Measurements from ENCODE around the gene GRIK3. TPM values are rescaled to one million over a fixed set of nuclear protein-coding genes. Genes with fewer than 3 reads are reported as not detected.

GRIK3 gene
- polyA plus RNA-seq, 1 donor (not counting 4 experiments of a cell fraction or from before 2014, with no cell fraction given): not detected

GRCh38 chr1:36797761-36798160 is 236.6 kb downstream of the GRIK3 start:
- TF ChIP-seq, protein P1, sequence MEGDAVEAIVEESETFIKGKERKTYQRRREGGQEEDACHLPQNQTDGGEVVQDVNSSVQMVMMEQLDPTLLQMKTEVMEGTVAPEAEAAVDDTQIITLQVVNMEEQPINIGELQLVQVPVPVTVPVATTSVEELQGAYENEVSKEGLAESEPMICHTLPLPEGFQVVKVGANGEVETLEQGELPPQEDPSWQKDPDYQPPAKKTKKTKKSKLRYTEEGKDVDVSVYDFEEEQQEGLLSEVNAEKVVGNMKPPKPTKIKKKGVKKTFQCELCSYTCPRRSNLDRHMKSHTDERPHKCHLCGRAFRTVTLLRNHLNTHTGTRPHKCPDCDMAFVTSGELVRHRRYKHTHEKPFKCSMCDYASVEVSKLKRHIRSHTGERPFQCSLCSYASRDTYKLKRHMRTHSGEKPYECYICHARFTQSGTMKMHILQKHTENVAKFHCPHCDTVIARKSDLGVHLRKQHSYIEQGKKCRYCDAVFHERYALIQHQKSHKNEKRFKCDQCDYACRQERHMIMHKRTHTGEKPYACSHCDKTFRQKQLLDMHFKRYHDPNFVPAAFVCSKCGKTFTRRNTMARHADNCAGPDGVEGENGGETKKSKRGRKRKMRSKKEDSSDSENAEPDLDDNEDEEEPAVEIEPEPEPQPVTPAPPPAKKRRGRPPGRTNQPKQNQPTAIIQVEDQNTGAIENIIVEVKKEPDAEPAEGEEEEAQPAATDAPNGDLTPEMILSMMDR (optimal IDR thresholded peaks at IDR 0.05 in 1 of 3, IDR thresholded peaks at IDR 0.05 in 1 of 3, conservative IDR thresholded peaks at IDR 0.05 in 1 of 3; ENCODE audit: extremely low read depth in 1 of 3, insufficient read depth in 2 of 3, low read length in 3 of 3): no peak
- TF ChIP-seq EZH2 (IDR thresholded peaks at IDR 0.05; ENCODE audit: low read length): no peak
- H3K79me2 ChIP-seq (ENCODE audit: control insufficient read depth, insufficient read depth, low read length): no peaks in the 10 kb centered on the region
- H3K36me3 ChIP-seq (ENCODE audit: control insufficient read depth in 2 of 2, extremely low read depth in 1 of 2, insufficient read depth in 2 of 2, low read length in 2 of 2): no peaks in the 10 kb centered on the region
- peaks cover 3% of the 10 kb centered on the region for H4K20me1 ChIP-seq (ENCODE audit: control insufficient read depth, extremely low read depth, insufficient read depth, low read length)
- no peaks in the 10 kb centered on the region for H3K27me3 ChIP-seq (ENCODE audit: control insufficient read depth, extremely low read depth, insufficient read depth, low read length)
- no peak overlapping the region for H3K27ac ChIP-seq (ENCODE audit: control insufficient read depth, insufficient read depth, low read length)
- H3K4me2 ChIP-seq (ENCODE audit: control insufficient read depth, extremely low read depth, insufficient read depth, low read depth, low read length): no peak overlapping the region
- no peaks in the 10 kb centered on the region for H3K9me3 ChIP-seq (ENCODE audit: control insufficient read depth, low read depth, low read length)
- H3K9ac ChIP-seq (ENCODE audit: control insufficient read depth, extremely low read depth, insufficient read depth, low read length): no peak overlapping the region
- DNase-seq (ENCODE audit: low read depth, low spot score): no peak
- H3K4me3 ChIP-seq (ENCODE audit: control insufficient read depth in 2 of 3, extremely low read depth in 1 of 3, insufficient read depth in 2 of 3, low read depth in 1 of 3, low read length in 3 of 3): no peak overlapping the region
- dilution Hi-C loops (cut with MboI; ENCODE audit: extremely low pct_ligation_motif_present, low sequenced_read_pairs): no loop called here
- no peaks in the 10 kb centered on the region for H3K9me1 ChIP-seq (ENCODE audit: control insufficient read depth, extremely low read depth, insufficient read depth, low read length)
- no peak overlapping the region for H2AFZ ChIP-seq (ENCODE audit: control insufficient read depth, low read length)
- no peak for FAIRE-seq
- no peaks in the 10 kb centered on the region for H3K4me1 ChIP-seq (ENCODE audit: control insufficient read depth, extremely low read depth, insufficient read depth, low read length)

- Histone ChIP-seq H3K79me2 (ENCODE audit: control insufficient read depth, insufficient read depth, low read length) (no peaks in the 10 kb centered on the region), H2AFZ (ENCODE audit: control insufficient read depth, low read length) (no peak overlapping the region), H3K4me1 (ENCODE audit: control insufficient read depth, extremely low read depth, insufficient read depth, low read length) (no peaks in the 10 kb centered on the region), H3K9me3 (ENCODE audit: control insufficient read depth, low read depth, low read length) (no peaks in the 10 kb centered on the region), H3K9ac (ENCODE audit: control insufficient read depth, extremely low read depth, insufficient read depth, low read length) (no peak overlapping the region), H3K4me3 (ENCODE audit: control insufficient read depth in 2 of 3, extremely low read depth in 1 of 3, insufficient read depth in 2 of 3, low read depth in 1 of 3, low read length in 3 of 3) (no peak overlapping the region), H3K36me3 (ENCODE audit: control insufficient read depth in 2 of 2, extremely low read depth in 1 of 2, insufficient read depth in 2 of 2, low read length in 2 of 2) (no peaks in the 10 kb centered on the region), H3K9me1 (ENCODE audit: control insufficient read depth, extremely low read depth, insufficient read depth, low read length) (no peaks in the 10 kb centered on the region), H3K27ac (ENCODE audit: control insufficient read depth, insufficient read depth, low read length) (no peak overlapping the region), H3K27me3 (ENCODE audit: control insufficient read depth, extremely low read depth, insufficient read depth, low read length) (no peaks in the 10 kb centered on the region), H4K20me1 (ENCODE audit: control insufficient read depth, extremely low read depth, insufficient read depth, low read length) (peaks cover 3% of the 10 kb centered on the region), H3K4me2 (ENCODE audit: control insufficient read depth, extremely low read depth, insufficient read depth, low read depth, low read length) (no peak overlapping the region)
- dilution Hi-C loops (cut with MboI; ENCODE audit: extremely low pct_ligation_motif_present, low sequenced_read_pairs): no loop called here
- no peak for DNase-seq (ENCODE audit: low read depth, low spot score)
- FAIRE-seq: no peak
- TF ChIP-seq, protein P1 (optimal IDR thresholded peaks at IDR 0.05 in 1 of 3, IDR thresholded peaks at IDR 0.05 in 1 of 3, conservative IDR thresholded peaks at IDR 0.05 in 1 of 3; ENCODE audit: extremely low read depth in 1 of 3, insufficient read depth in 2 of 3, low read length in 3 of 3): no peak
- TF ChIP-seq EZH2 (IDR thresholded peaks at IDR 0.05; ENCODE audit: low read length): no peak
Measured at GRCh38 chr1:36796733-36797132, 237.6 kb downstream of the GRIK3 start.
